HepG2 (cell line): ENCODE data around the gene TMEM14A. TPM values are rescaled to one million over a fixed set of nuclear protein-coding genes. Genes with fewer than 3 reads are reported as not detected.

Experiments
- AHR ChIP-seq: IDR thresholded peaks from 2 replicates; pipeline ENCODE4 v1.6.1; 2018; ENCODE audit warnings: missing genetic modification reagents, missing compliant biosample characterization
- ARHGAP35 ChIP-seq: sonication (generic); formaldehyde crosslinking; IDR thresholded peaks from 2 replicates; pipeline ENCODE4 v1.9.0; 2022; ENCODE audit warnings: mild to moderate bottlenecking, inconsistent platforms, moderate library complexity, missing genetic modification reagents, borderline replicate concordance
- BATF2 ChIP-seq: sonication (generic); formaldehyde crosslinking; IDR thresholded peaks from 2 replicates; pipeline ENCODE4 v1.8.0; 2022; ENCODE audit warnings: mild to moderate bottlenecking, missing genetic modification reagents, moderate library complexity
- CHD2 ChIP-seq: IDR thresholded peaks from 2 replicates; pipeline ENCODE4 v1.6.1; 2011; ENCODE audit warnings: low read depth, low read length, improper control_type of control experiment
- DR1 ChIP-seq: sonication (generic); formaldehyde crosslinking; IDR thresholded peaks from 2 replicates; pipeline ENCODE4 v1.8.0; 2021; ENCODE audit warnings: mild to moderate bottlenecking, missing genetic modification reagents, inconsistent platforms
- ESRRA ChIP-seq: sonication (generic); formaldehyde crosslinking; IDR thresholded peaks from 2 replicates; pipeline ENCODE4 v1.5.1; 2020; ENCODE audit warnings: mild to moderate bottlenecking, low read depth, missing genetic modification reagents
- FOXP1 ChIP-seq, 2 experiments: fragments of 450-650 bp in 1 of 2; IDR thresholded peaks; 2 replicates each; pipeline ENCODE4 v1.6.1; 2017 to 2018; ENCODE audit warnings: antibody characterized with exemption in 1 of 2
- HOXA7 ChIP-seq: sonication (generic); formaldehyde crosslinking; IDR thresholded peaks from 2 replicates; pipeline ENCODE4 v1.8.1; 2022; ENCODE audit warnings: mild to moderate bottlenecking, missing genetic modification reagents, moderate library complexity
- MAF1 ChIP-seq: sonication (generic); formaldehyde crosslinking; IDR thresholded peaks from 2 replicates; pipeline ENCODE4 v1.5.0; 2020; ENCODE audit warnings: missing genetic modification reagents, borderline replicate concordance
- MTF2 ChIP-seq: sonication (generic); formaldehyde crosslinking; IDR thresholded peaks from 2 replicates; pipeline ENCODE4 v1.5.0; 2020; ENCODE audit warnings: missing genetic modification reagents, borderline replicate concordance
- POLR2G ChIP-seq: fragments of 200-400 bp; formaldehyde crosslinking; IDR thresholded peaks from 2 replicates; pipeline ENCODE4 v1.6.1; 2018; ENCODE audit warnings: mild to moderate bottlenecking, low read depth, low read length, moderate library complexity
- PRMT3 ChIP-seq: sonication (generic); formaldehyde crosslinking; IDR thresholded peaks from 2 replicates; pipeline ENCODE4 v1.8.1; 2022; ENCODE audit warnings: low read depth, mild to moderate bottlenecking, moderate library complexity, missing genetic modification reagents, borderline replicate concordance
- THYN1 ChIP-seq: sonication (generic); formaldehyde crosslinking; IDR thresholded peaks from 2 replicates; pipeline ENCODE4 v1.8.1; 2023; ENCODE audit warnings: low read depth, mild to moderate bottlenecking, moderate library complexity, missing genetic modification reagents, borderline replicate concordance
- polyA plus RNA-seq, 8 experiments: library from polyadenylated mRNA; depleted of rRNA in 3 of 8; stranded (reverse) in 7 of 8; unstranded in 1 of 8; fragments of >200 nt; fragmentation: Illumina TruSeq in 4 of 8; extraction: Trizol in 4 of 8; gene quantifications; 2 replicates each; pipeline versions ENCODE4 v1.2.1 to v1.2.3, GENCODE V29; 2011 to 2016; ENCODE audit warnings: low read depth in 4 of 8, missing spikeins in 1 of 8, mixed read lengths in 1 of 8; ENCODE audit not compliant: insufficient read depth in 1 of 8
- total RNA-seq, 5 experiments: library from RNA; depleted of rRNA; stranded (reverse); fragments of >200 nt; fragmentation: Illumina TruSeq; extraction: Trizol; gene quantifications; 2 replicates each; pipeline ENCODE4 v1.2.3, GENCODE V29; 2016; ENCODE audit warnings: low read depth in 1 of 5
- TF ChIP-seq, protein P1 (sequence below), 2 experiments: sonication (generic) in 1 of 2; formaldehyde crosslinking in 1 of 2; IDR thresholded peaks; 2 replicates each; pipeline versions ENCODE4 v1.4.0 to v1.6.1; 2016 to 2020; ENCODE audit warnings: borderline replicate concordance in 1 of 2, low read depth in 1 of 2, mild to moderate bottlenecking in 1 of 2, missing genetic modification reagents in 1 of 2
- TF ChIP-seq, protein P2 (sequence below): sonication (generic); formaldehyde crosslinking; IDR thresholded peaks from 2 replicates; pipeline ENCODE4 v1.5.1; 2020; ENCODE audit warnings: mild to moderate bottlenecking, missing genetic modification reagents, borderline replicate concordance
- TF ChIP-seq, protein P3 (sequence below): IDR thresholded peaks from 2 replicates; pipeline ENCODE4 v1.6.1; 2016; ENCODE audit warnings: missing biosample characterization, missing genetic modification reagents, low read depth

TMEM14A gene
- total and polyA plus RNA-seq, 2 of the 13 experiments (the other 11 are each of a cell fraction or from before 2014, with no cell fraction given) = 24.6 to 73.7 TPM

- TF ChIP-seq, protein P1, sequence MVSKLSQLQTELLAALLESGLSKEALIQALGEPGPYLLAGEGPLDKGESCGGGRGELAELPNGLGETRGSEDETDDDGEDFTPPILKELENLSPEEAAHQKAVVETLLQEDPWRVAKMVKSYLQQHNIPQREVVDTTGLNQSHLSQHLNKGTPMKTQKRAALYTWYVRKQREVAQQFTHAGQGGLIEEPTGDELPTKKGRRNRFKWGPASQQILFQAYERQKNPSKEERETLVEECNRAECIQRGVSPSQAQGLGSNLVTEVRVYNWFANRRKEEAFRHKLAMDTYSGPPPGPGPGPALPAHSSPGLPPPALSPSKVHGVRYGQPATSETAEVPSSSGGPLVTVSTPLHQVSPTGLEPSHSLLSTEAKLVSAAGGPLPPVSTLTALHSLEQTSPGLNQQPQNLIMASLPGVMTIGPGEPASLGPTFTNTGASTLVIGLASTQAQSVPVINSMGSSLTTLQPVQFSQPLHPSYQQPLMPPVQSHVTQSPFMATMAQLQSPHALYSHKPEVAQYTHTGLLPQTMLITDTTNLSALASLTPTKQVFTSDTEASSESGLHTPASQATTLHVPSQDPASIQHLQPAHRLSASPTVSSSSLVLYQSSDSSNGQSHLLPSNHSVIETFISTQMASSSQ (IDR thresholded peaks at IDR 0.05; ENCODE audit: low read depth) = no peak; the same call in 1 of the 2 replicates
- TF ChIP-seq, protein P1 (CRISPR knock-in tag; IDR thresholded peaks at IDR 0.05; ENCODE audit: borderline replicate concordance) = peak; percentile 48; the same call in 1 of the 2 replicates
- TF ChIP-seq BATF2 = no peak
- 0 out of 2 replicates have a peak, but pooled peaks have one; percentile 19 for TF ChIP-seq THYN1
- no peak for TF ChIP-seq HOXA7 (CRISPR knock-in tag)
- TF ChIP-seq, protein P2, sequence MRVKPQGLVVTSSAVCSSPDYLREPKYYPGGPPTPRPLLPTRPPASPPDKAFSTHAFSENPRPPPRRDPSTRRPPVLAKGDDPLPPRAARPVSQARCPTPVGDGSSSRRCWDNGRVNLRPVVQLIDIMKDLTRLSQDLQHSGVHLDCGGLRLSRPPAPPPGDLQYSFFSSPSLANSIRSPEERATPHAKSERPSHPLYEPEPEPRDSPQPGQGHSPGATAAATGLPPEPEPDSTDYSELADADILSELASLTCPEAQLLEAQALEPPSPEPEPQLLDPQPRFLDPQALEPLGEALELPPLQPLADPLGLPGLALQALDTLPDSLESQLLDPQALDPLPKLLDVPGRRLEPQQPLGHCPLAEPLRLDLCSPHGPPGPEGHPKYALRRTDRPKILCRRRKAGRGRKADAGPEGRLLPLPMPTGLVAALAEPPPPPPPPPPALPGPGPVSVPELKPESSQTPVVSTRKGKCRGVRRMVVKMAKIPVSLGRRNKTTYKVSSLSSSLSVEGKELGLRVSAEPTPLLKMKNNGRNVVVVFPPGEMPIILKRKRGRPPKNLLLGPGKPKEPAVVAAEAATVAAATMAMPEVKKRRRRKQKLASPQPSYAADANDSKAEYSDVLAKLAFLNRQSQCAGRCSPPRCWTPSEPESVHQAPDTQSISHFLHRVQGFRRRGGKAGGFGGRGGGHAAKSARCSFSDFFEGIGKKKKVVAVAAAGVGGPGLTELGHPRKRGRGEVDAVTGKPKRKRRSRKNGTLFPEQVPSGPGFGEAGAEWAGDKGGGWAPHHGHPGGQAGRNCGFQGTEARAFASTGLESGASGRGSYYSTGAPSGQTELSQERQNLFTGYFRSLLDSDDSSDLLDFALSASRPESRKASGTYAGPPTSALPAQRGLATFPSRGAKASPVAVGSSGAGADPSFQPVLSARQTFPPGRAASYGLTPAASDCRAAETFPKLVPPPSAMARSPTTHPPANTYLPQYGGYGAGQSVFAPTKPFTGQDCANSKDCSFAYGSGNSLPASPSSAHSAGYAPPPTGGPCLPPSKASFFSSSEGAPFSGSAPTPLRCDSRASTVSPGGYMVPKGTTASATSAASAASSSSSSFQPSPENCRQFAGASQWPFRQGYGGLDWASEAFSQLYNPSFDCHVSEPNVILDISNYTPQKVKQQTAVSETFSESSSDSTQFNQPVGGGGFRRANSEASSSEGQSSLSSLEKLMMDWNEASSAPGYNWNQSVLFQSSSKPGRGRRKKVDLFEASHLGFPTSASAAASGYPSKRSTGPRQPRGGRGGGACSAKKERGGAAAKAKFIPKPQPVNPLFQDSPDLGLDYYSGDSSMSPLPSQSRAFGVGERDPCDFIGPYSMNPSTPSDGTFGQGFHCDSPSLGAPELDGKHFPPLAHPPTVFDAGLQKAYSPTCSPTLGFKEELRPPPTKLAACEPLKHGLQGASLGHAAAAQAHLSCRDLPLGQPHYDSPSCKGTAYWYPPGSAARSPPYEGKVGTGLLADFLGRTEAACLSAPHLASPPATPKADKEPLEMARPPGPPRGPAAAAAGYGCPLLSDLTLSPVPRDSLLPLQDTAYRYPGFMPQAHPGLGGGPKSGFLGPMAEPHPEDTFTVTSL (CRISPR knock-in tag) = peak; percentile 52; the same call in 1 of the 2 replicates
- TF ChIP-seq PRMT3 (CRISPR knock-in tag) = no peak
- TF ChIP-seq, protein P3, sequence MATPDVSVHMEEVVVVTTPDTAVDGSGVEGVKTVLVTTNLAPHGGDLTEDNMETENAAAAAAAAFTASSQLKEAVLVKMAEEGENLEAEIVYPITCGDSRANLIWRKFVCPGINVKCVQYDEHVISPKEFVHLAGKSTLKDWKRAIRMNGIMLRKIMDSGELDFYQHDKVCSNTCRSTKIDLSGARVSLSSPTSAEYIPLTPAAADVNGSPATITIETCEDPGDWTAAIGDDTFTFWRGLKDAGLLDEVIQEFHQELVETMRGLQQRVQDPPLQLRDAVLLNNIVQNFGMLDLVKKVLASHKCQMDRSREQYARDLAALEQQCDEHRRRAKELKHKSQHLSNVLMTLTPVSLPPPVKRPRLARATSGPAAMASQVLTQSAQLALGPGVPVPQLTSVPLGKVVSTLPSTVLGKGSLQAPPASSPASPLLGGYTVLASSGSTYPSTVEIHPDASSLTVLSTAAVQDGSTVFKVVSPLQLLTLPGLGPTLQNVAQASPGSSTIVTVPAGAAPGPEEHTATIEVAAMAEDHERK = no peak
- TF ChIP-seq ESRRA (CRISPR knock-in tag) = no peak
- no peak for TF ChIP-seq MTF2 (CRISPR knock-in tag)
- TF ChIP-seq DR1 (CRISPR knock-in tag) = no peak
- TF ChIP-seq MAF1 (CRISPR knock-in tag) = no peak
- TF ChIP-seq CHD2 = no peak
- TF ChIP-seq POLR2G = no peak
- TF ChIP-seq ARHGAP35 (CRISPR knock-in tag) = no peak; the same call in 1 of the 2 replicates
- TF ChIP-seq FOXP1 (IDR thresholded peaks at IDR 0.05) = no peak
- TF ChIP-seq FOXP1 (CRISPR knock-in tag; IDR thresholded peaks at IDR 0.05) = no peak
- TF ChIP-seq AHR (CRISPR knock-in tag) = no peak
These were observed 53.7 kb downstream of the TMEM14A start (continued) for GRCh38 chr6:52724406-52725121.
